PC-3 (cell line): Measurements from ENCODE around the gene SPDYE2B.
"Not testable (repeated sequence)": the region's sequence is repeated elsewhere in the genome, so short reads cannot be mapped to it uniquely, and the experiment has no call there.

Source experiments
- EZH2 ChIP-seq: fragments of 300-600 bp; sonication (generic); IDR thresholded peaks from one replicate; pipeline ENCODE4 v1.6.1; 2017; ENCODE audit warnings: antibody characterized with exemption, mild to moderate bottlenecking, low read length; ENCODE audit not compliant: unreplicated experiment
- EZH2phosphoT487 ChIP-seq: fragments of 300-600 bp; sonication (generic); IDR thresholded peaks from 2 replicates; pipeline ENCODE4 v1.6.1; 2018; ENCODE audit warnings: mild to moderate bottlenecking, antibody characterized with exemption, low read length, borderline replicate concordance
- TF ChIP-seq, protein P1 (sequence below): fragments of 300-600 bp; sonication (generic); conservative IDR thresholded peaks from 2 replicates; pipeline ENCODE4 v1.5.1; 2017; ENCODE audit warnings: antibody characterized with exemption, low read depth, mild to moderate bottlenecking, low read length

DNA sequence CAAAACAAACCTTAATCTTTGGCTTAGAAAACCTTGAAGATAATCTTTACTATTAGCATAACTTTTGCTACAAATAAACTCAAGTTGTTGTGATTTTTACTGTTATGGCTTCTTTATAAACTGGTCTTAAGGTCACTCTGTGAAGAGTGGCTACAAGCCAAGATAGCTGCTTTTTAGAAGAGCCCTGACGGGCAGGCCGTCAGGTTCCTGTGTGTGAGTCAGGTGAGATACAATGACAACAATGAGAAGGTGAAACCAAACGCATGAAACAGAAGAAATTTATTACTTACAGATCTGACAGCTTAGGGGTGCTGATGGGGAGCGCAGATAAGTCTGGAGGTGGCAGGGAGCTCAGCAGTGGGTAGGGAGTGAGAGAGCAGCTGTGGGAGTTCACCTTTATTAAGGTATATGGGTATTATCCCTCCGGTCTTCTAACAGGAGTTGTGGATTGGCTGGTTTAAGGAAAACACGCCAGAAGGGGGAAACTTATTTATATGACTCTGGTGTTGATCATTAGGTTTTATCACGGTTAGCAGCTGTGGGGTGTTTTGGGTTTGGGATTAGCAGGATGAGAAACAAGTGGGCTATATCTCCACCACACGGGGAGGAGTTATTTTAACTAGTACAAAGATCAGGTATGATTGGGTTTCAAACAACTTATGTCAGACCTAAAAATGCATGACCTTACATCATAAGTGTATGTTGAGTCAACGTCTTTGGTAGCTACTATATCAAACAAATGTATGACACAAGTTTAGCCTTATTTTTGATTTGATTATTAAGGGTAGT, 49.0 kb downstream of the SPDYE2B start:
- TF ChIP-seq, protein P1, sequence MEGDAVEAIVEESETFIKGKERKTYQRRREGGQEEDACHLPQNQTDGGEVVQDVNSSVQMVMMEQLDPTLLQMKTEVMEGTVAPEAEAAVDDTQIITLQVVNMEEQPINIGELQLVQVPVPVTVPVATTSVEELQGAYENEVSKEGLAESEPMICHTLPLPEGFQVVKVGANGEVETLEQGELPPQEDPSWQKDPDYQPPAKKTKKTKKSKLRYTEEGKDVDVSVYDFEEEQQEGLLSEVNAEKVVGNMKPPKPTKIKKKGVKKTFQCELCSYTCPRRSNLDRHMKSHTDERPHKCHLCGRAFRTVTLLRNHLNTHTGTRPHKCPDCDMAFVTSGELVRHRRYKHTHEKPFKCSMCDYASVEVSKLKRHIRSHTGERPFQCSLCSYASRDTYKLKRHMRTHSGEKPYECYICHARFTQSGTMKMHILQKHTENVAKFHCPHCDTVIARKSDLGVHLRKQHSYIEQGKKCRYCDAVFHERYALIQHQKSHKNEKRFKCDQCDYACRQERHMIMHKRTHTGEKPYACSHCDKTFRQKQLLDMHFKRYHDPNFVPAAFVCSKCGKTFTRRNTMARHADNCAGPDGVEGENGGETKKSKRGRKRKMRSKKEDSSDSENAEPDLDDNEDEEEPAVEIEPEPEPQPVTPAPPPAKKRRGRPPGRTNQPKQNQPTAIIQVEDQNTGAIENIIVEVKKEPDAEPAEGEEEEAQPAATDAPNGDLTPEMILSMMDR, result not testable (repeated sequence)
- not testable (repeated sequence) for TF ChIP-seq EZH2, EZH2phosphoT487
